ENCODE data around the gene TEKT3. TPM values are rescaled to one million over a fixed set of nuclear protein-coding genes. Genes with fewer than 3 reads are reported as not detected.

The TEKT3 gene
- polyA plus RNA-seq, 1 of the 3 experiments (the other 2 are of a cell fraction): 0.62 TPM

GRCh38 chr17:15334266-15334665 is 7.1 kb downstream of the TEKT3 start (continued):
- TF ChIP-seq IRF3 (IDR thresholded peaks at IDR 0.05; ENCODE audit: low read depth, low read length): no peak
- TF ChIP-seq REST (IDR thresholded peaks at IDR 0.05; ENCODE audit: low read depth, low read length): no peak
- TF ChIP-seq TCF12 (IDR thresholded peaks at IDR 0.05): no peak
- TF ChIP-seq USF1 (IDR thresholded peaks at IDR 0.05; ENCODE audit: borderline replicate concordance, low read depth): no peak
- TF ChIP-seq SIN3A (IDR thresholded peaks at IDR 0.05; ENCODE audit: borderline replicate concordance, low read depth, low read length): no peak
- no peak for TF ChIP-seq FOXM1 (IDR thresholded peaks at IDR 0.05; ENCODE audit: low read depth)

GRCh38 chr17:15332338-15332737 is 9.1 kb downstream of the TEKT3 start:
- Histone ChIP-seq H3K9ac (no peak overlapping the region), H4K20me1 (ENCODE audit: insufficient read depth) (no peaks in the 10 kb centered on the region), H3K36me3 (replicated peaks in 1 of 2; ENCODE audit: control insufficient read depth in 1 of 2, insufficient read depth in 2 of 2, low read length in 1 of 2) (no peaks in the 10 kb centered on the region), H3F3A (replicated peaks; ENCODE audit: insufficient read depth) (no peaks in the 10 kb centered on the region), H3K4me1 (ENCODE audit: control insufficient read depth in 1 of 2, insufficient read depth in 2 of 2, low read depth in 1 of 2, low read length in 1 of 2) (no peaks in the 10 kb centered on the region), H3K4me2 (no peak overlapping the region), H3K27me3 (ENCODE audit: insufficient read depth) (no peaks in the 10 kb centered on the region), H3K4me3 (ENCODE audit: low read depth in 2 of 2, low read length in 1 of 2) (no peak overlapping the region), H3K9me2 (no peaks in the 10 kb centered on the region), H3K9me3 (no peaks in the 10 kb centered on the region), H2AFZ (ENCODE audit: low read depth) (no peak overlapping the region), H3K79me2 (ENCODE audit: insufficient read depth) (no peaks in the 10 kb centered on the region), H3K27ac (ENCODE audit: low read depth in 2 of 2, low read length in 1 of 2) (no peak overlapping the region)
- no peak for DNase-seq
- POLR2A ChIA-PET: no interaction called here
- WGBS (ENCODE audit: low lambda C conversion rate): 64% methylated on average over 6 of the region's 6 CpGs
- TF ChIP-seq CHD2 (IDR thresholded peaks at IDR 0.05; ENCODE audit: low read length, partially characterized antibody) (no peak), FOXJ3 (CRISPR knock-in tag; IDR thresholded peaks at IDR 0.05) (no peak), RCOR1 (IDR thresholded peaks at IDR 0.05; ENCODE audit: low read length) (no peak), IRF3 (IDR thresholded peaks at IDR 0.05; ENCODE audit: low read depth, low read length) (no peak), RXRA (IDR thresholded peaks at IDR 0.05; ENCODE audit: borderline replicate concordance, low read depth) (no peak), EZH2phosphoT487 (IDR thresholded peaks at IDR 0.05; ENCODE audit: borderline replicate concordance, low read depth) (no peak), RAD21 (IDR thresholded peaks at IDR 0.05; ENCODE audit: low read length) (no peak), MXI1 (IDR thresholded peaks at IDR 0.05; ENCODE audit: low read depth, low read length) (no peak), GABPA (IDR thresholded peaks at IDR 0.05; ENCODE audit: low read depth) (no peak), FOXM1 (IDR thresholded peaks at IDR 0.05; ENCODE audit: low read depth) (no peak), MAX (IDR thresholded peaks at IDR 0.05; ENCODE audit: low read depth) (no peak), GATA2 (CRISPR knock-in tag; IDR thresholded peaks at IDR 0.05) (no peak), POLR2AphosphoS5 (IDR thresholded peaks at IDR 0.05; ENCODE audit: low read depth, low read length) (no peak), REST (IDR thresholded peaks at IDR 0.05; ENCODE audit: low read depth, low read length) (no peak), RFX5 (IDR thresholded peaks at IDR 0.05; ENCODE audit: low read length) (no peak), EP300 (IDR thresholded peaks at IDR 0.05; ENCODE audit: borderline replicate concordance in 1 of 2, low read depth in 1 of 2, low read length in 1 of 2) (no peak)
- CTCF ChIA-PET: interaction anchor here (0.8 kb wide), 1 partner anchor 112 kb away, joined by 3 read pairs; no protein-coding TSS in a partner anchor

All from SK-N-SH (cell line).